HG03159 (cell line): ENCODE data around the gene RASL11B.

ENCODE experiments used
- ATAC-seq: cut with Tn5 transposase; IDR thresholded peaks from one replicate; pipeline ENCODE4 v1.9.1; 2021; ENCODE audit warnings: mild to moderate bottlenecking, moderate library complexity; ENCODE audit not compliant: unreplicated experiment

RASL11B gene

DNA sequence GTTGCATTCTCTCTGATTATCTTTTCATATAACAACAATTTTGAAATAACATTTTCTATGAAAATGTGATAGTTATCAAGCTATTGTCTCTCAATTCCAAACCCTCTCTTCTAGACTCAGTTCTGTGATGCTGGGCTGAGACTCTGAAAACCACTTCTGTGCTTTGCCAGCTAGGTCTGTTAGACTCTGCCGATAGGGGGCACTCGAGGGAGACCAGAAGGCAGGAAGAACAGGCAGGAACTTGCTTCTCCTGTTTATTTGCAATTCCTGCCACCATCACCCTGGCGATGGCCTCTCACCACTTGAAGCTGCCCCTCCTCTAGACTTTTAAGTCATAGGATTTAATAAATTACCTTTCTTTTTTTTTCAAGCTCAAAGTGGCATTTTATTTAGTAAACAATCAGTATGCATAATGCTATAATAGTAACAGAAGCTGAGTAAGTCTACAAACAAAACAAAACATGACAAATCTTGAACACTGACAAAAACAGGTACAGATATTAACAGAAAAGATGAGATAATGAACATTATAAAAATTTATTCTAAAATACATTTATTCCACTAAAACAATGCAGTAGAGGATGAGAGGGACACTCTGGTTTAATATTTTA, 49.7 kb downstream of the RASL11B start:
- peak; percentile 87 for ATAC-seq

DNA sequence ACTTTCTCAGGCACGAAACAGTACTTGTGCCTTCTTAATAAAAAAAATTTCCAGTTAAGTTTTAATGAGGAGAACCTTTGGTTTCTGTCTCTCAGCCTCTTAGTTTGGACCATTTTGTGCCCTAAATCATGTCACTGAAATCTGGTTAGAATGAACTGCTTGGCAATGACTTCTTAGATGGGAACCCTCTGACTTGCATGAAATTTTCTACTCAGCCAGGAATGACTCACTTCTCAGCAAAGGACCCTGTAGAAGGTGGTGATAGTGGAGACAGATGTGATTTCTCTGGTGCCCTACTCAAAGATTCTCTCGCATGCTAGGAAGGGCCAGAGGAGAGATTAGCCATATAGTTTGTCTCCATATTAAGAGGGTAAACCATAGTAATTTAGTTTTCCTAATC, 50.5 kb downstream of the RASL11B start:
- no peak for ATAC-seq

GRCh38 chr4:52914051-52914605, 52.0 kb downstream of the RASL11B start:
- no peak for ATAC-seq

DNA sequence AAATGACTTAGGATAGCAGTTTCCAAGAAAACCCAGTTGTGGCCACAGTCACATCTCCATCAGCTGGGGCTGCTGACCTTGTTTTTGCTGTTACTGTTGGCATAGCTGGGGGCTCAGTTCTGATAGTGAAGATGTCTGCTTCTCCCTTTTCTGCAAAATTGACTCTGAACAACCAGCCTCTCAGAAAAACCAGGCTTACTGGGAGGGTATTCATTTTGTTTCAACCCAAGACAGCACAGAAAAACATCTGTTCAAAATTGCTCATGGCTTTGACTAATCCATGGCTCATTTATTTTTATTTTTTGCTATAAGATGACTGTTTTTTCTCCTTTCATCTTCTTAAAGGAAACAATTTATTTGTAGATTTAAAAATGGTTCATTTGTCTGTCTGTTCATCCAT, 53.1 kb downstream of the RASL11B start:
- no peak for ATAC-seq

GRCh38 chr4:52915730-52916300, 53.7 kb downstream of the RASL11B start:
- ATAC-seq = no peak
